Suprapubic skin (tissue), 4 donors: Measurements from ENCODE around the gene IRF6.

Experiments used
- CTCF ChIP-seq, 2 donors: fragments of 200-600 bp in 1 of 2; fragments of 450-650 bp in 1 of 2; sonication (generic) in 1 of 2; IDR thresholded peaks; one replicate each; pipeline ENCODE4 v1.5.1; 2016 to 2019; ENCODE audit warnings: antibody characterized with exemption in 2 of 2, mild to moderate bottlenecking in 1 of 2, moderate library complexity in 1 of 2
- POLR2A ChIP-seq, 2 donors: fragments of 450-650 bp; IDR thresholded peaks; one replicate each; pipeline ENCODE4 v1.6.1; 2017; ENCODE audit warnings: antibody characterized with exemption in 2 of 2, mild to moderate bottlenecking in 2 of 2, moderate library complexity in 2 of 2
- POLR2AphosphoS5 ChIP-seq, 3 donors: sonication (generic); formaldehyde crosslinking; IDR thresholded peaks; one replicate each; pipeline ENCODE4 v1.6.1; 2017; ENCODE audit warnings: antibody characterized with exemption in 3 of 3

DNA sequence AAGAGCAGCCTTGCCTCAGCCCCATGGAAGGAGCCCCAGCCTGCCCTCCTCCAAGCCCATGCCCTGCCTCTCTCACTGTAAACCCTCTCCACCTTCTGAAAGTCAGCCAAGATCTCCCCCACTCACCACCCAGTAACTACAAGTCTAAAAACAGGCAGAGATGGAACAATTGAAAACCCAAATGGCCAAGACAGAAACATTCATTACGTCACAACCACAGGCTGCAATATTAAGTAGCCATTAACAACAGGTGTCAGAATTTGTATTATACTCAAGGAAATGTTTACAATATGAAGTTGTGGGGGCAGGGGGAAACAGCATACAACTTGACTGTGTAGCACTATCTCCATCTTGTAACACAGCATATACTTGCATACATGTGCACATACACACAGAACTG, 2.4 kb downstream of the IRF6 start:
- TF ChIP-seq POLR2AphosphoS5 (IDR thresholded peaks at IDR 0.05) (no peak), CTCF (IDR thresholded peaks at IDR 0.05) (no peak), POLR2A (IDR thresholded peaks at IDR 0.05) (no peak)
